SK-N-SH (cell line): Measurements from ENCODE around the gene G6PC1. TPM values are rescaled to one million over a fixed set of nuclear protein-coding genes. Genes with fewer than 3 reads are reported as not detected.
"Not testable (repeated sequence)": the region's sequence is repeated elsewhere in the genome, so short reads cannot be mapped to it uniquely, and the experiment has no call there.

Experiments used
- CTCF ChIA-PET: fragments of 300-600, 350-600 bp; formaldehyde crosslinking; extraction: SDS; loops from one replicate; lab custom pipeline; 2021; lab: Yijun Ruan, JAX
- POLR2A ChIA-PET: fragments of 350-600 bp; sonication (Branson Sonifier 250); formaldehyde crosslinking; extraction: SDS; loops from one replicate; lab custom pipeline; 2020; ENCODE audit warnings: antibody characterized with exemption, inconsistent platforms; lab: Yijun Ruan, JAX
- DNase-seq: peaks from one replicate; pipeline ENCODE4 v3.0.0; 2012
- H2AFZ ChIP-seq: fragments of 200-600 bp; sonication (generic); 2 replicates; pipeline ENCODE4 v1.8.1; 2016; ENCODE audit warnings: antibody characterized with exemption, mild to moderate bottlenecking, low read depth
- H3F3A ChIP-seq: fragments of 200-600 bp; sonication (generic); replicated peaks from 2 replicates; pipeline ENCODE3; 2016; ENCODE audit warnings: antibody characterized with exemption, mild to moderate bottlenecking; ENCODE audit not compliant: insufficient read depth
- H3K27ac ChIP-seq, 2 experiments: fragments of 200-500 bp in 1 of 2; fragments of 200-600 bp in 1 of 2; sonication (Bioruptor generic) in 1 of 2; sonication (generic), shearing (Covaris generic) in 1 of 2; 2 replicates each; pipeline versions ENCODE4 v1.5.1 to v1.6.1; 2014 to 2016; ENCODE audit warnings: low read depth in 2 of 2, inconsistent platforms in 1 of 2, low read length in 1 of 2, mild to moderate bottlenecking in 1 of 2, mixed read lengths in 1 of 2
- H3K27me3 ChIP-seq: fragments of 200-600 bp; sonication (generic), shearing (Covaris generic); 2 replicates; pipeline ENCODE4 v1.6.1; 2016; ENCODE audit warnings: mixed run types; ENCODE audit not compliant: insufficient read depth
- H3K36me3 ChIP-seq, 2 experiments: fragments of 200-500 bp in 1 of 2; fragments of 200-600 bp in 1 of 2; sonication (Bioruptor generic) in 1 of 2; sonication (generic) in 1 of 2; replicated peaks in 1 of 2; 2 replicates each; pipeline versions ENCODE3 to v1.5.1; 2014 to 2016; ENCODE audit warnings: low read length in 1 of 2, mild to moderate bottlenecking in 1 of 2; ENCODE audit not compliant: insufficient read depth in 2 of 2, control insufficient read depth in 1 of 2
- H3K4me1 ChIP-seq, 2 experiments: fragments of 200-500 bp in 1 of 2; fragments of 200-600 bp in 1 of 2; sonication (Bioruptor generic) in 1 of 2; sonication (generic), shearing (Covaris generic) in 1 of 2; 2 replicates each; pipeline versions ENCODE4 v1.5.1 to v1.6.1; 2014 to 2016; ENCODE audit warnings: low read depth in 1 of 2, low read length in 1 of 2, mixed run types in 1 of 2; ENCODE audit not compliant: insufficient read depth in 2 of 2, control insufficient read depth in 1 of 2
- H3K4me2 ChIP-seq: fragments of 200-600 bp; sonication (generic), shearing (Covaris generic); 2 replicates; pipeline ENCODE4 v1.6.1; 2017; ENCODE audit warnings: mixed run types
- H3K4me3 ChIP-seq, 2 experiments: fragments of 200-500 bp in 1 of 2; fragments of 200-600 bp in 1 of 2; sonication (Bioruptor generic) in 1 of 2; sonication (generic), shearing (Covaris generic) in 1 of 2; 2 replicates each; pipeline versions ENCODE4 v1.5.1 to v1.8.1; 2014 to 2016; ENCODE audit warnings: low read depth in 2 of 2, inconsistent platforms in 1 of 2, low read length in 1 of 2, mild to moderate bottlenecking in 1 of 2, mixed read lengths in 1 of 2, moderate library complexity in 1 of 2
- H3K79me2 ChIP-seq: fragments of 200-600 bp; sonication (generic); 2 replicates; pipeline ENCODE4 v1.8.1; 2017; ENCODE audit warnings: mild to moderate bottlenecking; ENCODE audit not compliant: insufficient read depth
- H3K9ac ChIP-seq: fragments of 200-600 bp; sonication (generic); 2 replicates; pipeline ENCODE4 v1.6.1; 2017; ENCODE audit warnings: mixed run types
- H3K9me2 ChIP-seq: fragments of 200-600 bp; sonication (generic); 2 replicates; pipeline ENCODE4 v1.6.1; 2017; ENCODE audit warnings: mixed run types
- H3K9me3 ChIP-seq: fragments of 200-600 bp; sonication (generic); 2 replicates; pipeline ENCODE4 v1.6.1; 2017; ENCODE audit warnings: mixed run types, mild to moderate bottlenecking, moderate library complexity
- H4K20me1 ChIP-seq: fragments of 200-600 bp; sonication (generic); 2 replicates; pipeline ENCODE4 v1.6.1; 2017; ENCODE audit warnings: mild to moderate bottlenecking, mixed run types; ENCODE audit not compliant: insufficient read depth
- ELF1 ChIP-seq: IDR thresholded peaks from 2 replicates; pipeline ENCODE4 v1.4.0; 2012
- JUND ChIP-seq: IDR thresholded peaks from 2 replicates; pipeline ENCODE4 v1.4.0; 2012
- REST ChIP-seq: IDR thresholded peaks from 2 replicates; pipeline ENCODE4 v1.6.1; 2012; ENCODE audit warnings: mild to moderate bottlenecking, low read depth, low read length, moderate library complexity
- ZBTB33 ChIP-seq: IDR thresholded peaks from 2 replicates; pipeline ENCODE4 v1.4.0; 2012; ENCODE audit warnings: low read depth, borderline replicate concordance
- WGBS: methylation state at CpG from one replicate; pipeline ENCODE4 v1.1.6; 2017; ENCODE audit warnings: low lambda C conversion rate; 5-methylcytosine and 5-hydroxymethylcytosine counted together
- polyA plus RNA-seq, 3 experiments: library from polyadenylated mRNA; depleted of rRNA; stranded (reverse); fragments of >200 nt; gene quantifications; 2 replicates each; pipeline ENCODE4 v1.2.3, GENCODE V29; 2012

G6PC1 gene
- polyA plus RNA-seq, 1 of the 3 experiments (the other 2 are of a cell fraction), result not detected

- Histone ChIP-seq H3K36me3 (no peaks in the 10 kb centered on the region), H3F3A (no peaks in the 10 kb centered on the region), H3K4me1 (no peaks in the 10 kb centered on the region), H3K79me2 (no peaks in the 10 kb centered on the region), H4K20me1 (no peaks in the 10 kb centered on the region), H3K27me3 (peaks cover 34% of the 10 kb centered on the region), H2AFZ (no peak overlapping the region), H3K4me3 (no peak overlapping the region), H3K9me3 (no peaks in the 10 kb centered on the region), H3K4me2 (no peak overlapping the region), H3K9ac (no peak overlapping the region), H3K27ac (no peak overlapping the region), H3K9me2 (no peaks in the 10 kb centered on the region)
- WGBS, result 68% methylated on average over 3 of the region's 3 CpGs
- POLR2A ChIA-PET, result no interaction called here
- TF ChIP-seq ELF1 (no peak), JUND (no peak), REST (no peak), ZBTB33 (no peak)
- CTCF ChIA-PET, result interaction anchor here (1.7 kb wide), 1 partner anchor 336 kb away, joined by 3 read pairs; no protein-coding TSS in a partner anchor
- no peak for DNase-seq
Observed at GRCh38 chr17:42913981-42914617, 13.5 kb downstream of the G6PC1 start.

- CTCF ChIA-PET, result interaction anchor here (1.7 kb wide), 1 partner anchor 337 kb away, joined by 3 read pairs; no protein-coding TSS in a partner anchor
- 72% methylated on average over 6 of the region's 6 CpGs for WGBS
- H3F3A ChIP-seq, H2AFZ ChIP-seq, H3K36me3 ChIP-seq, DNase-seq, H4K20me1 ChIP-seq, H3K27ac ChIP-seq, H3K4me3 ChIP-seq, H3K9ac ChIP-seq, H3K4me2 ChIP-seq, POLR2A ChIA-PET, H3K79me2 ChIP-seq, H3K9me2 ChIP-seq, H3K9me3 ChIP-seq, H3K4me1 ChIP-seq: not testable (repeated sequence)
- H3K27me3 ChIP-seq, result peaks cover 37% of the 10 kb centered on the region
Observed at GRCh38 chr17:42915288-42915687, 14.7 kb downstream of the G6PC1 start.

- peaks cover 32% of the 10 kb centered on the region for H3K27me3 ChIP-seq
- H3K79me2 ChIP-seq, DNase-seq, H3F3A ChIP-seq, H2AFZ ChIP-seq, H3K4me2 ChIP-seq, H3K9ac ChIP-seq, H4K20me1 ChIP-seq, POLR2A ChIA-PET, H3K9me3 ChIP-seq, H3K4me3 ChIP-seq, H3K36me3 ChIP-seq, H3K27ac ChIP-seq, H3K4me1 ChIP-seq, H3K9me2 ChIP-seq: not testable (repeated sequence)
- CTCF ChIA-PET, result interaction anchor here (0.8 kb wide), 1 partner anchor 14 kb away, joined by 4 read pairs; no protein-coding TSS in a partner anchor
- 52% methylated on average over 4 of the region's 4 CpGs for WGBS
Observed at GRCh38 chr17:42916388-42917235, 16.0 kb downstream of the G6PC1 start.
